ENCODE results near the gene SNX14. TPM values are rescaled to one million over a fixed set of nuclear protein-coding genes. Genes with fewer than 3 reads are reported as not detected.

The SNX14 gene
- total RNA-seq, 1 donor from 2014 or later, result 87.2 TPM

DNA sequence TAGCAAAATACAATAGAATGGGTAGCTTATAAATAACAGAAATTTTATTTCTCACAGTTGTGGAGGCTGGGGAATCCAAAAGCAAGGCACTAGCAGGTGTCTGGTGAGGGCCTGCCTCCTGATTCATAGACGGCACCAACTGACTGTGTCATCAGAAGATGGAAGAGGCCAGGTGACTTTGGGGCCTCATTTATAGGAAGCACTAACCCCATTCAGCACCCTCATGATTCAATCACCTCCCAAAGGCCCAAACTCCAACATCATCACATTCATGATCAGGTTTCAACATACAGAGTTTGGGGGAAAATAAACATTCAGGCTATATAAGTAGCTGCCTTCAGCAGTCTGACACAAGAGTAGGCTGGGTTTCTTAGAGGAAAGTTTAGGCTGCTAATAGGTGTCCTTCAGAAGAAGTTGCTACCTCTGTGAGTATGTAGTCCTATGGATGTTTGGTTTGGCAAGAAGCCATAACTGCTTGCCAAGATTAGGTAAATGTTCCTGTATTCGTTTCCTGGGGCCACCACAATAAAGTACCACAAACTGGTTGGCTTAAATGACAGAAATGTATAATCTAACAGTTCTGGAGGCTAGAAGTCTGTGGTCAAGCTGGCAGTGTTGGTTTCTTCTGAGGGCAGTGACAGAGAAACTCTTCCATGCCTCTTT lies 94.9 kb downstream of the SNX14 start:
- no peak overlapping the region for H3K4me3 Mint-ChIP-seq (ENCODE audit: unreplicated experiment)
- peaks cover 45% of the 10 kb centered on the region for H3K36me3 Mint-ChIP-seq (ENCODE audit: unreplicated experiment)
- DNase-seq (ENCODE audit: extremely low spot score, unreplicated experiment), result no peak
- peaks cover 20% of the 10 kb centered on the region for H3K4me1 Mint-ChIP-seq (ENCODE audit: unreplicated experiment)
- no peak overlapping the region for H3K27ac Mint-ChIP-seq (ENCODE audit: unreplicated experiment)
- no peaks in the 10 kb centered on the region for H3K27me3 Mint-ChIP-seq (ENCODE audit: unreplicated experiment)
- H3K9me3 Mint-ChIP-seq (ENCODE audit: unreplicated experiment), result peaks cover 4% of the 10 kb centered on the region
- TF ChIP-seq, protein P1, sequence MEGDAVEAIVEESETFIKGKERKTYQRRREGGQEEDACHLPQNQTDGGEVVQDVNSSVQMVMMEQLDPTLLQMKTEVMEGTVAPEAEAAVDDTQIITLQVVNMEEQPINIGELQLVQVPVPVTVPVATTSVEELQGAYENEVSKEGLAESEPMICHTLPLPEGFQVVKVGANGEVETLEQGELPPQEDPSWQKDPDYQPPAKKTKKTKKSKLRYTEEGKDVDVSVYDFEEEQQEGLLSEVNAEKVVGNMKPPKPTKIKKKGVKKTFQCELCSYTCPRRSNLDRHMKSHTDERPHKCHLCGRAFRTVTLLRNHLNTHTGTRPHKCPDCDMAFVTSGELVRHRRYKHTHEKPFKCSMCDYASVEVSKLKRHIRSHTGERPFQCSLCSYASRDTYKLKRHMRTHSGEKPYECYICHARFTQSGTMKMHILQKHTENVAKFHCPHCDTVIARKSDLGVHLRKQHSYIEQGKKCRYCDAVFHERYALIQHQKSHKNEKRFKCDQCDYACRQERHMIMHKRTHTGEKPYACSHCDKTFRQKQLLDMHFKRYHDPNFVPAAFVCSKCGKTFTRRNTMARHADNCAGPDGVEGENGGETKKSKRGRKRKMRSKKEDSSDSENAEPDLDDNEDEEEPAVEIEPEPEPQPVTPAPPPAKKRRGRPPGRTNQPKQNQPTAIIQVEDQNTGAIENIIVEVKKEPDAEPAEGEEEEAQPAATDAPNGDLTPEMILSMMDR (IDR thresholded peaks at IDR 0.05), result no peak

DNA sequence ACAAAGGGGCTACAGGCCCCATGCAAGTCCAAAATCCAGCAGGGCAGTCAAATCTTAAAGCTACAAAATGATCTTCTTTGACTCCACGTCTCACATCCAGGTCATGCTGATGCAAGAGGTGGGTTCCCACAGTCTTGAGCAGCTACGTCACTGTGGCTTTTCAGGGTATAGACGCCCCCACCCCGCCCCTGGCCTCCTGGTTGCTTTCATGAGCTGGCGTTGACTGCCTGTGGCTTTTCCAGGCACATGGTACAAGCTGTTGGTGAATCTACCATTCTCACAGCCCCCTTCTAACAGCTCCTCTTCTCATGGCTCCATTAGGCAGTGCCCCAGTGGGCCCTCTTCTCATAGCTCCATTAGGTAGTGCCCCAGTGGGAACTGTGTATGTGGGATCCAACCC lies 96.8 kb downstream of the SNX14 start:
- TF ChIP-seq, protein P1 (IDR thresholded peaks at IDR 0.05), result no peak
- H3K36me3 Mint-ChIP-seq (ENCODE audit: unreplicated experiment), result peaks cover 55% of the 10 kb centered on the region
- H3K4me1 Mint-ChIP-seq (ENCODE audit: unreplicated experiment), result peaks cover 20% of the 10 kb centered on the region
- no peaks in the 10 kb centered on the region for H3K27me3 Mint-ChIP-seq (ENCODE audit: unreplicated experiment)
- H3K9me3 Mint-ChIP-seq (ENCODE audit: unreplicated experiment), result peaks cover 4% of the 10 kb centered on the region
- DNase-seq (ENCODE audit: extremely low spot score, unreplicated experiment), result no peak
- H3K27ac Mint-ChIP-seq (ENCODE audit: unreplicated experiment), result no peak overlapping the region
- H3K4me3 Mint-ChIP-seq (ENCODE audit: unreplicated experiment), result no peak overlapping the region

DNA sequence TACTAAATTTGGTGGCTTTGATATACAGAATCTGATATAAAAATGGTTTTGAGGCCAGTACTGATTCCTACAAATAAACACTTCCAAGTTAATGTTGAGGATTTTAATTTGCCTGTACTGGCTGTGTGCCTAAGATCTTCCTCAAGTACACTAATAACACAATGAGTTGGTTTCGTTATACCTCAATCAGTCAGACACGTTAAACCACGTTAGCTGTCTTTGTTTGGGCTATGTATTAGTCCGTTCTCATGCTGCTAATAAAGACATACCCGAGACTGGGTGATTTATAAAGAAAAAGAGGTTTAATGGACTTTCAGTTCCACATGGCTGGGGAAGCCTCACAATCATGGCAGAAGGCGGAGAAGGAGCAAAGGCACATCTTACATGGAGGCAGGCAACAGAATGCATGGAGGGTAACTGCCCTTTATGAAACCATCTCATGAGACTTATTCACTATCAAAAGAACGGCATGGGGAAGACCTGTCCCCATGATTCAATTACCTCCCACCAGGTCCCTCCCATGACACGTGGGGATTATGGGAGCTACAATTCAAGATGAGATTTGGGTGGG lies 97.6 kb downstream of the SNX14 start:
- Mint-ChIP-seq H3K4me3 (ENCODE audit: unreplicated experiment) (no peak overlapping the region), H3K27me3 (ENCODE audit: unreplicated experiment) (no peaks in the 10 kb centered on the region), H3K36me3 (ENCODE audit: unreplicated experiment) (peaks cover 61% of the 10 kb centered on the region), H3K27ac (ENCODE audit: unreplicated experiment) (no peak overlapping the region), H3K9me3 (ENCODE audit: unreplicated experiment) (peaks cover 4% of the 10 kb centered on the region), H3K4me1 (ENCODE audit: unreplicated experiment) (peaks cover 20% of the 10 kb centered on the region)
- DNase-seq (ENCODE audit: extremely low spot score, unreplicated experiment), result no peak
- TF ChIP-seq, protein P1 (IDR thresholded peaks at IDR 0.05), result no peak

DNA sequence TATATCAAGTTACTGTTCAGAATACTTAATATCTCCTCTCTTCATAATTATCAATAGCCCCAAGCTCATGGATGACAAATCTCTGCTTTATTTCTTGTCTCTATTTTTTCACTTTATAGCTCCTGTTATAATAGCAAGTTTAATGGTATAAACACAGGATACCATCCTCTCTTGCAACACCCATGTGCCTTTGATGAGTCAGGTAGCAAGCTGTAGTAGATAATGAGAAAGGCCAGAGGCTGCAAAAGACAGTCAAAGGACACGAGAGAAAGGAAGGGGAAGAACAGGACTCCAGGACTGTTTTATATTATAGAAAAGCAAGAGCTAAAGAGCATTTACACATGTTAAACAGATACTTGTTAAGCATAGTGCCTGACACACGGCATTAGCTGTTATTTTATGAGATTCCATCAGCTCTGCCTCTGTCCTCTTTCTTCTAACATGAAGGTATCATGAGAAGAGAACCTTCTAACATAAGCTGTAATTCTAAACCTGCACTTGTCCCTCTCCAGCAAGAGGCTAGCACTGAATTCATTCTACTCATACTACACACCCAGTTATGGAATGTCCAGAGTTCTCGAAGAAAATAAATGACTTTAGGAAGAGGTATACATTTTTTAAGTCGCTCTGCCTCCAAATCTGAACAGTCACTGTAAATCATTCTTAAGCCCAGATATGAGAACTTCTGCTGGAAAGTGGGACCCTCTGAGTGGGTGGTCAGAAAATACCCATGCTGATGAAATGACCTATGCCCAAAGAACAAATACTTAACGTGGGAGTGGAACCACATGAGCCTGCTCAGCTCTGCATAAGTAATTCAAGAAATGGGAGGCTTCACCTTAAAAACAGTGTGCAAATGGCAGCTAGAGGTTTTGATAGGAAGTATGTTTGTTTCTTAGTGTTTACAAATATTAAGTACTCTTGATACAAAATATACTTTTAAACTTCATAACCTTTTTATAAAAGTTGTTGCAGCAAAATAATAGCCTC lies 98.8 kb downstream of the SNX14 start:
- TF ChIP-seq, protein P1 (IDR thresholded peaks at IDR 0.05), result no peak
- DNase-seq (ENCODE audit: extremely low spot score, unreplicated experiment), result no peak
- H3K4me1 Mint-ChIP-seq (ENCODE audit: unreplicated experiment), result peaks cover 20% of the 10 kb centered on the region
- H3K9me3 Mint-ChIP-seq (ENCODE audit: unreplicated experiment), result peaks cover 4% of the 10 kb centered on the region
- peak overlapping the region; percentile 0 for H3K27ac Mint-ChIP-seq (ENCODE audit: unreplicated experiment)
- H3K4me3 Mint-ChIP-seq (ENCODE audit: unreplicated experiment), result no peak overlapping the region
- H3K27me3 Mint-ChIP-seq (ENCODE audit: unreplicated experiment), result no peaks in the 10 kb centered on the region
- H3K36me3 Mint-ChIP-seq (ENCODE audit: unreplicated experiment), result peaks cover 67% of the 10 kb centered on the region

DNA sequence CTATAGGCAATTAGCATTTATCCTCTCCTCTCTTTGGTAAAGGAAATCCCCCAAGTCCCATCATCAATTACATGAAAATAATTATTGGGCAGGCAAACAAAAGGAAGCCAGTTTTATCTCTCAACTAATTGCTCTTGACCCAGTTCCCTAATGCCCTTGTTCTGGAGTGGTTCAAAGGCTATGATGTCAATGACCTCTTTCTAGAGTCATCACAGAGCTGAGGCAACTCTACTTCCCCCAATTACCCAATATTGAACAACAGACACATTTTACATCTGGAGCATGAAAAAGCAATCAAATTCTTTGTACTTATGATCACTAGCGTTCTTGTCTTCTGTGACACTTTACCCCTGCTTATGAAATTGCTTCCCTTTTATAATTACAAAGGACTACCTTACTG lies 100.3 kb downstream of the SNX14 start:
- DNase-seq (ENCODE audit: extremely low spot score, unreplicated experiment), result no peak
- Mint-ChIP-seq H3K27me3 (ENCODE audit: unreplicated experiment) (no peaks in the 10 kb centered on the region), H3K4me1 (ENCODE audit: unreplicated experiment) (peaks cover 12% of the 10 kb centered on the region), H3K36me3 (ENCODE audit: unreplicated experiment) (peaks cover 76% of the 10 kb centered on the region), H3K9me3 (ENCODE audit: unreplicated experiment) (peaks cover 4% of the 10 kb centered on the region), H3K4me3 (ENCODE audit: unreplicated experiment) (no peak overlapping the region), H3K27ac (ENCODE audit: unreplicated experiment) (no peak overlapping the region)
- TF ChIP-seq, protein P1 (IDR thresholded peaks at IDR 0.05), result no peak
